H1 (cell line): ENCODE measurements around the gene KCNC2. TPM values are rescaled to one million over a fixed set of nuclear protein-coding genes. Genes with fewer than 3 reads are reported as not detected.

ENCODE experiments used
- CTCF ChIA-PET: fragments of 300-600 bp; sonication (Branson Sonifier 250); formaldehyde crosslinking; loops from one replicate; lab custom pipeline; 2021; ENCODE audit not compliant: partially characterized antibody; lab: Charles Lee
- POLR2A ChIA-PET: fragments of 300-600 bp; sonication (Branson Sonifier 250); formaldehyde crosslinking; loops from one replicate; lab custom pipeline; 2021; ENCODE audit warnings: inconsistent platforms; ENCODE audit not compliant: partially characterized antibody; lab: Charles Lee
- DNase-seq, 2 experiments: peaks; one replicate each; pipeline versions ENCODE4 v3.0.0 to v3.0.0-alpha.2; 2010 to 2022; ENCODE audit warnings: low spot score in 2 of 2, low read depth in 1 of 2, mixed read lengths in 1 of 2
- FAIRE-seq: peaks from 2 replicates; lab custom pipeline; 2011; peaks lifted over from hg19 to GRCh38; lab: Jason Lieb, UNC
- H2AFZ ChIP-seq: 2 replicates; pipeline ENCODE4 v1.8.1; 2012; ENCODE audit warnings: low read length, inconsistent platforms
- H2AK5ac ChIP-seq: 2 replicates; pipeline ENCODE4 v1.6.1; 2013; ENCODE audit warnings: low read depth, low read length
- H2BK120ac ChIP-seq: replicated peaks from 2 replicates; pipeline ENCODE3; 2013; ENCODE audit warnings: low read depth, low read length, inconsistent platforms
- H2BK12ac ChIP-seq: 2 replicates; pipeline ENCODE4 v1.6.1; 2013; ENCODE audit warnings: low read depth, low read length
- H2BK15ac ChIP-seq: 2 replicates; pipeline ENCODE4 v1.6.1; 2013; ENCODE audit warnings: low read length
- H2BK20ac ChIP-seq: 2 replicates; pipeline ENCODE4 v1.6.1; 2013; ENCODE audit warnings: low read length
- H2BK5ac ChIP-seq: 2 replicates; pipeline ENCODE4 v1.6.1; 2013; ENCODE audit warnings: low read depth, low read length
- H3K14ac ChIP-seq: 2 replicates; pipeline ENCODE4 v1.6.1; 2013; ENCODE audit warnings: inconsistent platforms; ENCODE audit not compliant: insufficient read length
- H3K18ac ChIP-seq: 2 replicates; pipeline ENCODE4 v1.6.1; 2013; ENCODE audit warnings: low read length; ENCODE audit errors: extremely low read depth
- H3K23ac ChIP-seq: 2 replicates; pipeline ENCODE4 v1.6.1; 2013; ENCODE audit warnings: inconsistent platforms; ENCODE audit not compliant: insufficient read length
- H3K23me2 ChIP-seq: 2 replicates; pipeline ENCODE4 v1.6.1; 2013; ENCODE audit warnings: low read depth, low read length
- H3K27ac ChIP-seq: 2 replicates; pipeline ENCODE4 v1.6.1; 2011; ENCODE audit warnings: low read depth, low read length, inconsistent platforms
- H3K27me3 ChIP-seq, 4 experiments: replicated peaks in 1 of 4; 1 replicate in 1 of 4; 2 replicates in 3 of 4; pipeline versions ENCODE4 v1.6.1 to v1.8.1; 2011 to 2013; ENCODE audit warnings: low read length in 3 of 4, mild to moderate bottlenecking in 3 of 4, inconsistent platforms in 2 of 4, mixed read lengths in 2 of 4, moderate library complexity in 1 of 4; ENCODE audit not compliant: control insufficient read depth in 3 of 4, insufficient read depth in 3 of 4; ENCODE audit errors: extremely low read depth in 1 of 4
- H3K36me3 ChIP-seq, 4 experiments: 2 replicates each; pipeline versions ENCODE4 v1.6.1 to v1.8.1; 2011 to 2013; ENCODE audit warnings: mild to moderate bottlenecking in 4 of 4, low read length in 3 of 4, moderate library complexity in 2 of 4, control low read depth in 1 of 4, inconsistent platforms in 1 of 4; ENCODE audit not compliant: insufficient read depth in 4 of 4, control insufficient read depth in 2 of 4
- H3K4ac ChIP-seq: replicated peaks from 2 replicates; pipeline ENCODE3; 2013; ENCODE audit warnings: low read length, low read depth, mixed read lengths, inconsistent platforms; ENCODE audit not compliant: insufficient read length
- H3K4me1 ChIP-seq, 4 experiments: replicated peaks in 1 of 4; 1 replicate in 1 of 4; 2 replicates in 3 of 4; pipeline versions ENCODE4 v1.6.1 to v1.8.1; 2011 to 2013; ENCODE audit warnings: low read length in 3 of 4, inconsistent platforms in 2 of 4, mixed read lengths in 1 of 4; ENCODE audit not compliant: insufficient read depth in 4 of 4, control insufficient read depth in 3 of 4
- H3K4me2 ChIP-seq, 2 experiments: 2 replicates each; pipeline versions ENCODE4 v1.6.1 to v1.8.1; 2011 to 2013; ENCODE audit warnings: low read depth in 2 of 2, low read length in 2 of 2, control low read depth in 1 of 2, inconsistent platforms in 1 of 2, mild to moderate bottlenecking in 1 of 2; ENCODE audit not compliant: insufficient read depth in 1 of 2
- H3K4me3 ChIP-seq, 4 experiments: fragments of 200-600, 300-600 bp in 1 of 4; sonication (generic), shearing (Covaris generic), sonication (Bioruptor Twin) in 1 of 4; 2 replicates each; pipeline versions ENCODE4 v1.5.1 to v1.8.1; 2011 to 2016; ENCODE audit warnings: low read length in 4 of 4, low read depth in 3 of 4, control low read depth in 2 of 4, inconsistent platforms in 2 of 4, mild to moderate bottlenecking in 2 of 4, mixed read lengths in 1 of 4, moderate library complexity in 1 of 4; ENCODE audit not compliant: insufficient read depth in 2 of 4; ENCODE audit errors: extremely low read depth in 1 of 4
- H3K56ac ChIP-seq: replicated peaks from 2 replicates; pipeline ENCODE3; 2013; ENCODE audit warnings: low read depth, mild to moderate bottlenecking, mixed read lengths, low read length, inconsistent platforms; ENCODE audit not compliant: insufficient read length
- H3K79me1 ChIP-seq: 2 replicates; pipeline ENCODE4 v1.6.1; 2013; ENCODE audit warnings: low read depth, low read length, control low read depth
- H3K79me2 ChIP-seq, 2 experiments: 2 replicates each; pipeline versions ENCODE4 v1.6.1 to v1.8.1; 2012 to 2013; ENCODE audit warnings: low read length in 2 of 2, mild to moderate bottlenecking in 2 of 2, inconsistent platforms in 1 of 2; ENCODE audit not compliant: insufficient read depth in 2 of 2, control insufficient read depth in 1 of 2
- H3K9ac ChIP-seq, 4 experiments: replicated peaks in 1 of 4; 1 replicate in 1 of 4; 2 replicates in 3 of 4; pipeline versions ENCODE4 v1.6.1 to v1.8.1; 2011 to 2013; ENCODE audit warnings: low read depth in 3 of 4, low read length in 3 of 4, control low read depth in 2 of 4, mild to moderate bottlenecking in 2 of 4, moderate library complexity in 2 of 4, inconsistent platforms in 1 of 4; ENCODE audit errors: extremely low read depth in 1 of 4
- H3K9me3 ChIP-seq, 2 experiments: 2 replicates each; pipeline versions ENCODE4 v1.6.1 to v1.8.1; 2012 to 2013; ENCODE audit warnings: mild to moderate bottlenecking in 2 of 2, moderate library complexity in 2 of 2, control low read depth in 1 of 2, inconsistent platforms in 1 of 2, low read depth in 1 of 2, low read length in 1 of 2, mixed read lengths in 1 of 2; ENCODE audit not compliant: insufficient read depth in 2 of 2
- H4K20me1 ChIP-seq, 2 experiments: replicated peaks in 1 of 2; 2 replicates each; pipeline versions ENCODE3 to v1.8.1; 2011 to 2013; ENCODE audit warnings: inconsistent platforms in 2 of 2, low read length in 2 of 2, mild to moderate bottlenecking in 1 of 2; ENCODE audit not compliant: insufficient read depth in 2 of 2, control insufficient read depth in 1 of 2
- H4K5ac ChIP-seq: 2 replicates; pipeline ENCODE4 v1.6.1; 2013; ENCODE audit warnings: low read length, low read depth, mixed read lengths, inconsistent platforms; ENCODE audit not compliant: insufficient read length
- H4K8ac ChIP-seq: 2 replicates; pipeline ENCODE4 v1.8.0; 2013; ENCODE audit warnings: mild to moderate bottlenecking, moderate library complexity, low read length, inconsistent platforms; ENCODE audit not compliant: insufficient read depth; ENCODE audit errors: extremely low read depth
- H4K91ac ChIP-seq: replicated peaks from 2 replicates; pipeline ENCODE3; 2013; ENCODE audit warnings: low read length, mixed read lengths, inconsistent platforms; ENCODE audit not compliant: insufficient read length
- CBX8 ChIP-seq: fragments of 300-800, 300-1000 bp; sonication (generic); IDR thresholded peaks from 2 replicates; pipeline ENCODE4 v1.7.1; 2016; ENCODE audit warnings: low read depth, low read length, borderline replicate concordance
- TAF1 ChIP-seq: IDR thresholded peaks from 2 replicates; pipeline ENCODE4 v1.6.1; 2011; ENCODE audit warnings: mild to moderate bottlenecking, low read depth, low read length
- TEAD4 ChIP-seq: IDR thresholded peaks from 2 replicates; pipeline ENCODE4 v1.6.1; 2012; ENCODE audit warnings: low read depth, low read length, inconsistent platforms, mixed read lengths
- WGBS, 2 experiments: shearing (Covaris generic) in 1 of 2; methylation state at CpG; one replicate each; pipeline versions ENCODE4 v1.1.6 to v1.1.7; 2013 to 2015; ENCODE audit warnings: low lambda C conversion rate in 2 of 2, mixed read lengths in 2 of 2, inconsistent platforms in 1 of 2, low coverage in 1 of 2, missing lambda C conversion rate in 1 of 2; ENCODE audit not compliant: insufficient replicate concordance in 2 of 2, insufficient coverage in 1 of 2, insufficient read length in 1 of 2; ENCODE audit errors: extremely low coverage in 1 of 2, missing lambda C conversion rate in 1 of 2; 5-methylcytosine and 5-hydroxymethylcytosine counted together
- polyA plus RNA-seq, 7 experiments: library from polyadenylated mRNA; depleted of rRNA in 3 of 7; stranded (reverse) in 5 of 7; unstranded in 2 of 7; fragments of >200 nt in 5 of 7; fragments of 200-250 nt in 2 of 7; gene quantifications; 1 replicate in 5 of 7; 2 replicates in 1 of 7; 4 replicates in 1 of 7; pipeline versions ENCODE4 v1.2.1 to v1.2.3, GENCODE V29; 2011 to 2013; ENCODE audit warnings: missing spikeins in 2 of 7, mixed read lengths in 2 of 7
- total RNA-seq: library from RNA; stranded (reverse); fragmentation: NEBNext Ultra II Directional; extraction: Animal tissue kit (Norgen Biotek cat#: 25700); gene quantifications from 2 replicates; pipeline ENCODE4 v1.2.1, GENCODE V29; 2021

Gene KCNC2
- total and polyA plus RNA-seq, 2 of the 8 experiments (the other 6 are each of a cell fraction or from before 2014, with no cell fraction given), result 0.03 TPM; not detected in 1

DNA sequence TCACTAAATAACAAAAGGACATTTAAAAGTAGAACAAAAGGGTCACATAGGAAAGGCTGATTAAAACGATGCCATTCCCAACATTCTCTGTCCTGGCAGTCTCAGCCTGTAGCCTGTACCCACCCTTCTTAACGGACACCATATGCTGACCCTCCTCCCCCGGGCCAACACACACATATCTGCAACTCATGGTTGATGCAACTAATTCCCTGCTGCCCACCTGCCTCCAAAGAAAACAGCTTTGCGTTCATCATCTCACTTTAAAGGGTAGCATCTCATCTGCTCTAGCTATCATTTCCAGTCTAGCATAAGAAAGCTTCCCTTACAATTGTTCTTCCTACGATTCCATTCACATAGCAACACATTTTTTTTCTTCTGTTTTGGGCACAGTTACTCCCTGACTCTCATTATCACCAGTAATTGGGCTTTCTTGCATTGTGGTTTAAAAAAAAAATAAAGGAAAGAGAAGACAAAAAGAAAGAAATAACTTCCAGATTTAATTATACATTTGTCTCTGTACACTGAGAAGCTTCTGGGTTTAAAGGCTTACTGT is 92.9 kb downstream of the KCNC2 start:
- no peak overlapping the region for H3K18ac ChIP-seq
- H3K9me3 ChIP-seq, result no peaks in the 10 kb centered on the region
- no peaks in the 10 kb centered on the region for H4K20me1 ChIP-seq
- TF ChIP-seq TEAD4 (no peak), CBX8 (no peak), TAF1 (no peak)
- H3K79me2 ChIP-seq, result no peaks in the 10 kb centered on the region
- H3K23me2 ChIP-seq, result no peaks in the 10 kb centered on the region
- no peak overlapping the region for H3K27ac ChIP-seq
- no peak overlapping the region for H3K4me3 ChIP-seq
- no peak overlapping the region for H3K14ac ChIP-seq
- no peak overlapping the region for H4K91ac ChIP-seq
- no peak overlapping the region for H4K5ac ChIP-seq
- H2BK20ac ChIP-seq, result no peak overlapping the region
- H3K36me3 ChIP-seq, result no peaks in the 10 kb centered on the region
- no peak overlapping the region for H3K23ac ChIP-seq
- CTCF ChIA-PET, result interaction anchor here (1.8 kb wide), 1 partner anchor 15 kb away, joined by 3 read pairs; no protein-coding TSS in a partner anchor
- H2AFZ ChIP-seq, result no peak overlapping the region
- no peaks in the 10 kb centered on the region for H3K27me3 ChIP-seq
- no peak overlapping the region for H3K4ac ChIP-seq
- no peak overlapping the region for H2BK5ac ChIP-seq
- no peak overlapping the region for H2AK5ac ChIP-seq
- FAIRE-seq (no peak), DNase-seq (no peak)
- H3K56ac ChIP-seq, result no peak overlapping the region
- H3K79me1 ChIP-seq, result no peaks in the 10 kb centered on the region
- H2BK120ac ChIP-seq, result no peak overlapping the region
- POLR2A ChIA-PET, result no interaction called here
- no peak overlapping the region for H4K8ac ChIP-seq
- no peak overlapping the region for H2BK12ac ChIP-seq
- no peak overlapping the region for H2BK15ac ChIP-seq
- H3K4me2 ChIP-seq, result no peak overlapping the region
- H3K9ac ChIP-seq, result no peak overlapping the region
- H3K4me1 ChIP-seq, result peaks cover 0 to 2% (median 0%) of the 10 kb centered on the region in 4 experiments; a peak in 1 of 7 replicates
- WGBS, 2 experiments, result 88% methylated on average over 5 of the region's 5 CpGs; no CpG with 5 or more reads in 1 of the 2 experiments
